ENCODE results near the gene CACNA2D3. TPM values are rescaled to one million over a fixed set of nuclear protein-coding genes. Genes with fewer than 3 reads are reported as not detected.

The CACNA2D3 gene
- polyA plus RNA-seq, 2 of the 4 experiments (the other 2 are of a cell fraction) = 0.04 to 0.05 TPM

- Histone ChIP-seq H3K4me2 (no peak overlapping the region), H3K9me3 (no peaks in the 10 kb centered on the region), H3K4me3 (no peak overlapping the region), H3K27ac (no peak overlapping the region), H3K4me1 (no peaks in the 10 kb centered on the region)
- ATAC-seq (no peak), FAIRE-seq (no peak), DNase-seq (ENCODE audit: low read depth in 1 of 2, low spot score in 1 of 2) (no peak)
- CTCF ChIA-PET = no interaction called here
- TF ChIP-seq NR3C1 (IDR thresholded peaks at IDR 0.05) = no peak
- TF ChIP-seq TP53 (CRISPR knock-in tag; IDR thresholded peaks at IDR 0.05) = no peak
- no peak for TF ChIP-seq ELK1 (IDR thresholded peaks at IDR 0.05; ENCODE audit: low read depth, low read length)
- no peak for TF ChIP-seq BCL3 (IDR thresholded peaks at IDR 0.05)
- TF ChIP-seq ATOH8 (CRISPR knock-in tag; IDR thresholded peaks at IDR 0.05; ENCODE audit: low read depth) = no peak
- TF ChIP-seq HES2 (IDR thresholded peaks at IDR 0.05) = no peak
- POLR2A ChIA-PET = no interaction called here
- 40% methylated on average over 1 of the region's 2 CpGs for WGBS (ENCODE audit: missing lambda C conversion rate)
Observed at GRCh38 chr3:55064164-55064563, 941.8 kb downstream of the CACNA2D3 start.

- TF ChIP-seq JUN (IDR thresholded peaks at IDR 0.05) (no peak), HES2 (IDR thresholded peaks at IDR 0.05) (no peak), CTCF (IDR thresholded peaks at IDR 0.05) (no peak), HOXB5 (CRISPR knock-in tag; IDR thresholded peaks at IDR 0.05) (no peak), RFX5 (IDR thresholded peaks at IDR 0.05) (no peak), CBX8 (IDR thresholded peaks at IDR 0.05) (no peak), FOSL2 (IDR thresholded peaks at IDR 0.05) (no peak), FOSL2 (CRISPR knock-in tag; IDR thresholded peaks at IDR 0.05) (no peak), PBX3 (IDR thresholded peaks at IDR 0.05) (no peak), ZSCAN20 (CRISPR knock-in tag; IDR thresholded peaks at IDR 0.05) (no peak), KDM1A (IDR thresholded peaks at IDR 0.05; ENCODE audit: low read depth) (no peak), HDAC2 (IDR thresholded peaks at IDR 0.05) (no peak), CEBPB (IDR thresholded peaks at IDR 0.05) (no peak), EP300 (IDR thresholded peaks at IDR 0.05) (no peak), SMC3 (IDR thresholded peaks at IDR 0.05) (no peak), RCOR1 (IDR thresholded peaks at IDR 0.05; ENCODE audit: low read depth, low read length) (no peak), EHF (CRISPR knock-in tag; IDR thresholded peaks at IDR 0.05) (no peak), MAZ (IDR thresholded peaks at IDR 0.05; ENCODE audit: borderline replicate concordance, low read depth, low read length) (no peak)
- CTCF ChIA-PET = no interaction called here
- POLR2A ChIA-PET = no interaction called here
- WGBS (ENCODE audit: missing lambda C conversion rate) = 9% methylated on average over 4 of the region's 4 CpGs
- Histone ChIP-seq H3K4me2 (no peak overlapping the region), H3K4me3 (no peak overlapping the region), H3K27ac (no peak overlapping the region), H3K4me1 (no peaks in the 10 kb centered on the region), H3K9me3 (no peaks in the 10 kb centered on the region)
- DNase-seq (ENCODE audit: low read depth in 1 of 2, low spot score in 1 of 2) (no peak), ATAC-seq (no peak), FAIRE-seq (no peak)
Observed at GRCh38 chr3:55065331-55065730, 943.0 kb downstream of the CACNA2D3 start.

All from A549 (cell line).